H7 (cell line): ENCODE measurements around the gene MINDY1. TPM values are rescaled to one million over a fixed set of nuclear protein-coding genes. Genes with fewer than 3 reads are reported as not detected.

Experiments
- DNase-seq: peaks from one replicate; pipeline ENCODE4 v3.0.0; 2012
- H3K27me3 ChIP-seq: 2 replicates; pipeline ENCODE4 v1.6.0; 2011; ENCODE audit warnings: mild to moderate bottlenecking, low read length; ENCODE audit not compliant: control insufficient read depth, insufficient read depth
- H3K36me3 ChIP-seq: replicated peaks from 2 replicates; pipeline ENCODE4 v1.5.1; 2011; ENCODE audit warnings: low read length; ENCODE audit not compliant: control insufficient read depth, insufficient read depth
- H3K4me3 ChIP-seq: 2 replicates; pipeline ENCODE4 v1.5.1; 2011; ENCODE audit warnings: low read depth, mild to moderate bottlenecking, control low read depth, low read length, moderate library complexity; ENCODE audit not compliant: insufficient read depth
- total RNA-seq: library from RNA; depleted of rRNA; stranded (reverse); fragments of >200 nt; shearing (Covaris generic); gene quantifications from 2 replicates; pipeline ENCODE4 v1.2.3, GENCODE V29; 2014

The MINDY1 gene
- total RNA-seq, 1 experiment from 2014 or later = 12.6 TPM

DNA sequence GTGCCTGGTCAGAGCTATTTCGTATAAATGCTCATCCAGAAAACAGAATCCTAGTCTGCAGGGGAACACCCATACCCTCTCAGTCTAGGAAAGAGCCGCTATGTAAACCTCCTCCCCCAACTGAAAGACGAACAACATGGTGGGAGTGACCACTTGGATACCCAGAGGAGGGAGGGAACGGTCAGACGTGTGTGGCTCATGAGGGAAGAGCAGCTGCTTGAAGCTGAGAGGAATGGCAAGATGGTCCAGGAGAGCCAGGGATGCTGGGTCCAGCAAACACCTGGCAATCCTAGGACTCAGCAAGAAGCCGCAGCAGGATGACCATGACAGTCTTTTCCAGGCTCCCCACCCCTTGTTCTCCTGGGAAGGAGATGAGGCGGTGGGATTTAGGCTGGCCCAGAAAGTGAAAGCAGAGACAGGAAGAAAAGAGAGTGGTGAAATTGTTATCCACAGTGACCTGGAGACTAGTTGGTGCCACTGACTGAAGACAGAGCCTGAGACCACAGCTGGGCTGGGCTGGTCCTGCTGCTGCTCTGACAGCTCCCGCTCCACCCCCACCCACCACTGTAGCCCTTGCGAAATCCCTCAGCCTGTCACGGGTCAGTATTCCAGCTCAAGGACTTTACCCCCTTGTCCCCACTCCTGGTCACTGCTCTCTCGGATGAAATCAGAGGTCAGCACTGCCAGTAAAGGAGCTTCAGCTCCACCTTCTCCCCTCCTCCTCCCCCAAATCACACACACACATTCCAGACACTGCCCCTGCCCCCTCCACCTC is 35.7 kb downstream of the MINDY1 start:
- H3K36me3 ChIP-seq = peaks cover 26% of the 10 kb centered on the region
- DNase-seq = peak; percentile 57
- no peaks in the 10 kb centered on the region for H3K27me3 ChIP-seq
- no peak overlapping the region for H3K4me3 ChIP-seq

- peaks cover 32% of the 10 kb centered on the region for H3K36me3 ChIP-seq
- no peak overlapping the region for H3K4me3 ChIP-seq
- DNase-seq = no peak
These were observed 37.1 kb downstream of the MINDY1 start for GRCh38 chr1:150969626-150970025.

DNA sequence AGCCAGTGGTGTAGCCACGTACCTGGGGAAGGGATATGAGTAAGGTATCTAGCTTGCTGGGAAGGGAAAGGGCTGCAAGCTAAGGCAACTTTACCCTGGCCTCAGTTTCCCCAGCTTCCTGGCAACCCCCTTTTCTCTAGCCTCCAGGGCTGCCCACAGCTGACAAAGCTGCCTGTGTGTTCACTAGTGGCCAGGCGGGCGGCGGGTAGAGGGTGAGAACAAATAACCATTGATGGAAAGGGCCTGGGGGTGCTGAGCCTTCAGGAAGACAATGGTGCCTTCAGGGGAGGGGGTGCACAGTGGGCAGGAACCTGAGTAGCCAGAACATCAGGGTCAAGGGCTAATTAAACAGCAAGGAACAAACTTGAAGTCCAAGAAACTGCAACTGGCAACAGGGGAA is 38.2 kb downstream of the MINDY1 start:
- Histone ChIP-seq H3K27me3 (no peaks in the 10 kb centered on the region), H3K4me3 (no peak overlapping the region), H3K36me3 (peaks cover 44% of the 10 kb centered on the region)
- DNase-seq = no peak

More at GRCh38 chr1:150969626-150970025, 37.1 kb downstream of the MINDY1 start:
- H3K27me3 ChIP-seq = no peaks in the 10 kb centered on the region

DNA sequence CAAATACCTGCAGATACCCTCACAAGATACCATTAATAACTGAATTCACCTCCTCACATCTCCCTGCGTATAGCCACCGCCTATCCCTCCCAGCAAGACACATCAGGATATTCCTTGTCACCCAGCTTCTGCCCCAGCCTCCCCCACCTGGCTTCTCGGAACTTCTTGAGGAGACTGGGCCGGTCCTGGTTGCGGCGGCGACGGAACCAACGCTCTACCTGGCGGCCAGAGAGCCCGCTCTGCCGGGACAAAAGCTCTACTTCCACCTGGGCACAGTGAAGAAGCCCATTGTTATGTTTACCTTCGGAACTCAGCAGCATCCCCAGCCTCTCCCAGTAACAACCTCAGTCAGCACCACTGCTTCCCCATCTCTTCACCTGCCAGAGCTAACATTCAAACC is 38.8 kb downstream of the MINDY1 start:
- Histone ChIP-seq H3K27me3 (no peaks in the 10 kb centered on the region), H3K4me3 (no peak overlapping the region), H3K36me3 (peaks cover 47% of the 10 kb centered on the region)
- DNase-seq = peak; percentile 8

DNA sequence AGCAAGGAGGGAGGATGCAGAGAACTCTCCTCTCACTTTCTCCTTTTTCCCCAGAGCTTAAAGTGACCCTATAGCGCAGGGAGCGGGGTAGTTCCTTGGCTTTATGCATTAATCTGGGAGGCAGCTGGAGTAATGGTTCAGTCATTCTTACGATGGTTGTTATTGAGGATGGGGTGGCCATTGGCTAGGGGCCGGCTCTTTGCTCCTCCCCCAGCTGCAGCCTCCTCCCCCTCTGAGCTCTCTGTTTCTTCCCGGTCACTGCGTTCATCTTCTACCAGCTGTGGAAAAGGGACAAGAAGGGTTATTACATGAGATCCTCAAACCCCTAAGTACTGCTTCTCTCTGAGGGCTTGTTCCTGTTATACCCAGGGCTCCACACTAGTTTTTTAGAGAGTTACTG is 40.7 kb downstream of the MINDY1 start:
- Histone ChIP-seq H3K27me3 (no peaks in the 10 kb centered on the region), H3K4me3 (no peak overlapping the region), H3K36me3 (peaks cover 56% of the 10 kb centered on the region)
- DNase-seq = peak; percentile 26

GRCh38 chr1:150965605-150966004 is 41.1 kb downstream of the MINDY1 start:
- Histone ChIP-seq H3K4me3 (no peak overlapping the region), H3K27me3 (no peaks in the 10 kb centered on the region), H3K36me3 (peaks cover 59% of the 10 kb centered on the region)
- DNase-seq = no peak

GRCh38 chr1:150964164-150964489 is 42.6 kb downstream of the MINDY1 start:
- no peak overlapping the region for H3K4me3 ChIP-seq
- DNase-seq = no peak
- H3K27me3 ChIP-seq = no peaks in the 10 kb centered on the region
- H3K36me3 ChIP-seq = peaks cover 66% of the 10 kb centered on the region

DNA sequence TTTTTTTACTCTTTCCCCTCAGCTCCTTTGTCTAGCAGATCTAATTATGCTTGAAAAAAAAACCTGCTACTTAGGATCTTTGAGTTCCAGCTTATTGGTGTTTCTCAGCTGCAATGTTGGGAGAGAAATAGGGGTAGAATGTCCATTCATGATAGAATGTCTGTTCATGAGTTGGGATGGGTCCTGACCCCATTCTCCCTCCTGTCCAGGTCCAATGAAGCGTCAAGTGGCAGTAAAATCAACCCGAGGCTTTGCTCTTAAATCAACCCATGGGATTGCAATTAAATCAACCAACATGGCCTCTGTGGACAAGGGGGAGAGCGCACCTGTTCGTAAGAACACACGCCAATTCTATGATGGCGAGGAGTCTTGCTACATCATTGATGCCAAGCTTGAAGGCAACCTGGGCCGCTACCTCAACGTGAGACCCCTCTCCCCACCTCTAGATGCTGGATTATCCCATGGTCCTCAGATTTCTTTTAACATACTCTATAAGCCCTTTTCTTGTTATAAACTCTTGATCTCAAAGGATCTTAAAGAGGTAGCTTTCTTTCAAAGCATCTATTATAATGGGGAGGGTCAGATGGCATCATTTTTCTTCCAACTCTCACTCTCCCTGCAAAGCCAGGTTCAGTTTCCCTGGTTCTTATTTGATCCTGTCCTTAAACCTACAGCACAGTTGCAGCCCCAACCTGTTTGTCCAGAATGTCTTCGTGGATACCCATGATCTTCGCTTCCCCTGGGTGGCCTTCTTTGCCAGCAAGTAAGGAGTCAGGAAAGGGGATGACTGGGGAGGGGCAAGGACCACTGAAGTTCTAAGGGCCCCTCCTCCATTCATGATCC is 43.2 kb downstream of the MINDY1 start:
- peak; percentile 8 for DNase-seq
- peaks cover 64% of the 10 kb centered on the region for H3K36me3 ChIP-seq

GRCh38 chr1:150961756-150962155 is 44.9 kb downstream of the MINDY1 start:
- no peak overlapping the region for H3K4me3 ChIP-seq
- peak; percentile 5 for DNase-seq
- peaks cover 53% of the 10 kb centered on the region for H3K36me3 ChIP-seq
- no peaks in the 10 kb centered on the region for H3K27me3 ChIP-seq

More for the DNA sequence above, 43.2 kb downstream of the MINDY1 start:
- Histone ChIP-seq H3K27me3 (no peaks in the 10 kb centered on the region), H3K4me3 (no peak overlapping the region)

- H3K4me3 ChIP-seq = no peak overlapping the region
- peaks cover 42% of the 10 kb centered on the region for H3K36me3 ChIP-seq
- H3K27me3 ChIP-seq = no peaks in the 10 kb centered on the region
- no peak for DNase-seq
These were observed 46.1 kb downstream of the MINDY1 start for GRCh38 chr1:150960646-150961045.

DNA sequence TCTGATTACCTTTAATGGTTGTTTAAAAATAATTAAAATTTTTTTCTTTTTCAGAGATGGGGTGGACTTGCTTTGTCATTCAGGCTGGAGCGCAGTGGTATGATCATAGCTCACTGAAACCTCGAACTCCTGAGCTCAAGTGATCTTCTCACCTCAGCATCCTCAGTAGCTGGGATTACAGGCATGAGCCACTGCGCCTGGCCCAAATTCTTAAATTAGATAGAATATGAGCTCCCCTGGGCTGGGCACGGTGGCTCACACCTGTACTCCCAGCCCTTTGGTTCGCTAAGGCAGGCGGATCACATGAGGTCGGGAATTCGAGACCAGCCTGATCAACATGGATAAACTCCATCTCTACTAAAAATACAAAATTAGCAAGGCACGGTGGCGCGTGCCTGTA is 49.0 kb downstream of the MINDY1 start:
- H3K36me3 ChIP-seq = peaks cover 26% of the 10 kb centered on the region
- H3K27me3 ChIP-seq = no peaks in the 10 kb centered on the region
- no peak overlapping the region for H3K4me3 ChIP-seq
- no peak for DNase-seq

DNA sequence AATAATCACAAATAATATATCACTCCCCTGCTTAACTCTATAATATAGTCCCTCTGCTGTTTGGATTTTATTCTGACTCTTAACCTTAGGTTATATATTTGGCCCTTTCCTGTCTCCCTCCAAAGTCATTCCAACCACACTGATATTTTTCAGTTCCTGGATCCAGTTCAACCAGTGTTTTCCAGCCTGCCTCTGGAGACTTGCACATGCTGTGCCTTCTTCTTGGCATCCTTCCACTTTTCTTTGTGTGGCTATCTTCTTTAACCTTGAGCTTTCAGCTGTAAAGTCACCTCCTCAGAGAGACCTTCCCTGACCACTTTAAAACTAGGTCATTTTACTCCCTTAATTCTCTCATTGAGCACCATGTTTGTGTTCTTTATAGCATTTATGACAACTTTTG is 51.4 kb downstream of the MINDY1 start:
- DNase-seq = no peak
- peaks cover 27% of the 10 kb centered on the region for H3K36me3 ChIP-seq
- H3K4me3 ChIP-seq = no peak overlapping the region
- no peaks in the 10 kb centered on the region for H3K27me3 ChIP-seq

GRCh38 chr1:150954708-150955107 is 52.0 kb downstream of the MINDY1 start:
- DNase-seq = no peak
- no peaks in the 10 kb centered on the region for H3K27me3 ChIP-seq
- peaks cover 26% of the 10 kb centered on the region for H3K36me3 ChIP-seq
- no peak overlapping the region for H3K4me3 ChIP-seq
